IPS-18c (cell line): ENCODE data around the gene LARGE1.

Experiments used
- H3K4me3 ChIP-seq: 2 replicates; pipeline ENCODE4 v1.7.0; 2013; ENCODE audit warnings: low read depth, mild to moderate bottlenecking, low read length, moderate library complexity; ENCODE audit not compliant: insufficient read depth
- H3K9me3 ChIP-seq: one replicate; pipeline ENCODE4 v1.6.1; 2013; ENCODE audit warnings: mild to moderate bottlenecking, low read length, moderate library complexity; ENCODE audit not compliant: control insufficient read depth, insufficient read depth

Gene LARGE1

GRCh38 chr22:33819743-33820142, 100.5 kb downstream of the LARGE1 start:
- H3K4me3 ChIP-seq: no peak overlapping the region
- no peaks in the 10 kb centered on the region for H3K9me3 ChIP-seq

DNA sequence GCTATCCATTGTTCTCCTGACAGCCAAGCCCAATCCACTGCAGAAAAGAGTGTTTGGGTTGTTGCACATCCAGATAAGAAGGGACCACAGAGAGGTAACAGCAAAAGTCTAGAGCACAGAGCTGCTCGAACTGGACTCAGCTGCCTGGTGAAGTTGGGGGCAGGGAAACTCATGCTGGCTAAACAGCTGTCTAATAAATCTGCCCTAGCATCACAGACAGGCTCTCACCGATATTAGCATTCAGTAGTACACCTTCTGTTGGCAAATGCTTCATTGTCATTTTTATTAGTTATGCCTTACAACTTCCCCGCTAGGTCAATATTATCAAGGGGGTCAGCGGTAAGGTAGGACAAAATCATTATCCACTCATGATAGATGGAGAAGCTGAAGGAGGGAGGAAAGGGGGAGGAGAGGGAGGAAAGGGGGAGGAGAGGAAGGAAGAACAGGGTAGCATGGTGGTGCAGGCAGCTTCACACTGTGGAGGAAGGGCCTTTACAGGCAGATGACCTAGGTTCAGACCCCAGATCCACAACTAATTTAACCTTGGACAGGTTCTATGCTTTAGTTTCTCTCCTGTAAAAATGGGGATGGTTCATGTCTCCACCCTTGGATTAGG, 102.7 kb downstream of the LARGE1 start:
- Histone ChIP-seq H3K4me3 (no peak overlapping the region), H3K9me3 (no peaks in the 10 kb centered on the region)

GRCh38 chr22:33812360-33812977, 107.8 kb downstream of the LARGE1 start:
- Histone ChIP-seq H3K4me3 (no peak overlapping the region), H3K9me3 (no peaks in the 10 kb centered on the region)

- H3K4me3 ChIP-seq: no peak overlapping the region
- H3K9me3 ChIP-seq: no peaks in the 10 kb centered on the region
These were observed 108.6 kb downstream of the LARGE1 start for GRCh38 chr22:33811686-33812085.

GRCh38 chr22:33811208-33811607, 109.1 kb downstream of the LARGE1 start:
- no peak overlapping the region for H3K4me3 ChIP-seq
- no peaks in the 10 kb centered on the region for H3K9me3 ChIP-seq

- Histone ChIP-seq H3K9me3 (no peaks in the 10 kb centered on the region), H3K4me3 (no peak overlapping the region)
These were observed 112.8 kb downstream of the LARGE1 start for GRCh38 chr22:33807470-33807869.

DNA sequence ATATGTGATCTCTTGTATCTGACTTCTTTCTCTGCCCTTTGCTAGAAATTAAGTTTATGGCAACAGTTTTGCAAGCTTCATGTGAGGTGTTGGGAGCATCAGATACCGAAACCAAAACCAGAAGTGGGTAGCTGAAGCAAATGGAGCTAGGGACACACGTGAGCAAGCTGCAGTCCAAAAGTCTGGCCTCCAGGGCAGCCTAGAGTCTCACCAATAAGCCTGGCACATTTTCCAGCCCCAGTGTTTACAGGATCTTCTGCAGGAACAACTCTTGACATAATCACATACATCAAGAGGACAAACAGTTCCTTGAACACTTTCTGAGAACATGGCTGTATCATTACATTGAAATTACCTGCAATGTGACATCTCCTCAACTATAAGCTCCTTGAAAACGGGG, 114.1 kb downstream of the LARGE1 start:
- no peak overlapping the region for H3K4me3 ChIP-seq

DNA sequence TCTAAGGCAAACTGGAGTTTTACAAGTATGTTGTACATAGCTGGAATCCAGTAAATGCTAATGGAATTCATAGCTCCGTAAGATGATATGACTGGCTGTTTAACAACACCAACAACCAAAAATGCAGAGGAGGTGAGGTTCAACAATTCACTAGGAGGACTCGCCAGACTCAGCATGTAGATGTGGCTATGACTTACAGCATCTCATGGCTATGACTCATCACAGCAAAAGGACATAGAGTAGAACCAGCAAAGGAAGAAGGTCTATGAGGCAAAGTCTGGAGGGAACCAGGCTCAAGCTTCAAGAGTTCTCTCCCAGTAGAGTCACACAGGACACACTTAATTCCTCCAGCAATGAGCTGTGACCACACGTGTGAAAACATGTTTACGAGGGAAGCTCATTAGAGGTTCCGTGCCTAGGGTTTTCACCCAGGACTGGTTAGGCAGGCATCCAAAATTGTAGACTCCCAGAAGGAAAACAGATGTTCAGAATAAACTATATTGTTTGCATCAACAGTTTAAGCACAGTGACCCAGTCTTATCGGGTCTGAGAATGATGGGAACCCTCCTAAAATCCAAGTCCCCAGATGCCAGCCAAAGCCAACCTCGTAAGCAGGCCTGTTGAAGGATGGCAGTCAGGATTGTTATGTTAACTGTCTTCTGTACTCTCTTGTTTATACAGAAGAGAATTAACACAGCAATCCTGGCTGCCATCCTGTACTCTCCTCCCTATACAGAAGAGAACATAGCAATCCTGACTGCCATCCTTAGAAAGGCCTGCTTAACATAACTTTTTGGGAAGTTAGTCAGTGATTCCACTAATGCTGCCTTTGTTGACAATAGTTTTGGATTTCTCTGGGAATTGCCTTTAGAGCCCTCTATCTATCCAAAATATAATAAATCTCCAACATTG, 116.6 kb downstream of the LARGE1 start:
- Histone ChIP-seq H3K9me3 (peaks cover 2% of the 10 kb centered on the region), H3K4me3 (no peak overlapping the region)

More for the DNA sequence above, 114.1 kb downstream of the LARGE1 start:
- peaks cover 2% of the 10 kb centered on the region for H3K9me3 ChIP-seq

DNA sequence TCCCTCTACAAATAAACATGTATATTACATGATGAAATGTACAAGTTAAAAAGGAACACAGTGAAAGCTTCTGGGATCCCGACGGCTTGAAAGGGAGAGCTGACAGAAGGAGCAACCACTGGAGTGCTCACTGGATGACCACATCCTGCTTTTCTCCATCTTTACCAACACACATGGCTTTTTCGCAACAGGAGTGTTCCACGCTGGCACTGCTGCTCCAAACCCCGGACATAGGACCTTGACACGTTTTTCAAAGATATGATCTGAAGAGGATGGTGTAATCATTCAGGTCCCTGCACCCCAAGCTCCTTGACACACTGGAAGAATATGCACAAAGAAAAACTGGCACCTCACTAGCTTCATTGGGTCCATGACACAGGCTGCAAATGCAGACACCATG, 121.9 kb downstream of the LARGE1 start:
- H3K9me3 ChIP-seq: peaks cover 2% of the 10 kb centered on the region
- no peak overlapping the region for H3K4me3 ChIP-seq

- Histone ChIP-seq H3K4me3 (no peak overlapping the region), H3K9me3 (peaks cover 3% of the 10 kb centered on the region)
These were observed 123.8 kb downstream of the LARGE1 start for GRCh38 chr22:33796494-33796893.

GRCh38 chr22:33793475-33793874, 126.8 kb downstream of the LARGE1 start:
- peaks cover 8% of the 10 kb centered on the region for H3K9me3 ChIP-seq
- no peak overlapping the region for H3K4me3 ChIP-seq

- Histone ChIP-seq H3K4me3 (no peak overlapping the region), H3K9me3 (peaks cover 8% of the 10 kb centered on the region)
These were observed 127.4 kb downstream of the LARGE1 start for GRCh38 chr22:33792832-33793231.

DNA sequence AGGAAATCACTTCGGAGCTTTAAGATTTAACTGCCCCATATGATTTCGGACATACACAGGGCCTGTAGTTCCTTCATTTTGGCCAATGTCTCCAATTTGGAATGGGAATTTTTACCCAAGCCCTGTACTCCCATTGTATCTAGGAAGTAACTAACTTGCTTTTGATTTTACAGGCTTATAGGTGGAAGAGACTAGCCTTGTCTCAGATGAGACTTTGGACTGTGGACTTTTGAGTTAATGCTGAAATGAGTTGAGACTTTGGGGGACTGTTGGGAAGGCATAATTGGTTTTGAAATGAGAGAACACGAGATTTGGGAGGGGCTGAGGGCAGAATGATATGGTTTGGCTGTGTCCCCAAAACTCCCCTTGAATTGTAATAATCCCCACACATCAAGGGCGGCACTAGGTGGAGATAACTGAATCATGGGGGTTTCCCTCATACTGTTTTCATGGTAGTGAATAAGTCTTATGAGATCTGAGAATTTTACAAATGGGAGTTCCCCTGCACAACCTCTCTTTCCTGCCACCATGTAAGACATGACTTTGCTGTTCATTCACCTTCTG, 130.5 kb downstream of the LARGE1 start:
- peaks cover 8% of the 10 kb centered on the region for H3K9me3 ChIP-seq
- H3K4me3 ChIP-seq: no peak overlapping the region

DNA sequence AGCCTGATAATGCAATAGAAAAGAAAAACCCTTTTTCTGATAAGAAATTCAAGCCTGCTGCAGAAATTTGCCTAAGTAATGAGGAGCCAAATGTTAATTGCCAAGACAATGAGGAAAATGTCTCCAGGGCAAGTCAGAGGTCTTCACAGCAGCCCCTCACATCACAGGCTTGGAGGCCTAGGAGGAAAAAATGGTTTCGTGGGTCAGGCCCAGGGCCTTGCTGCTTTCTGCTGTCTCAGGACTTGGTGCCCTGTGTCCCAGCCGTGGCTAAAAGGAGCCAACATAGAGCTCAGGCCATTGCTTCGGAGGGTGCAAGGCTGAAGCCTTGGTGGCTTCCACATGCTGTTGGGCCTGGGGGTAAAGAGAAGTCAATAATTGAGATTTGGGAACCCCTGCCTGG, 131.3 kb downstream of the LARGE1 start:
- peaks cover 8% of the 10 kb centered on the region for H3K9me3 ChIP-seq
- H3K4me3 ChIP-seq: no peak overlapping the region; the same call in 1 of the 2 replicates

DNA sequence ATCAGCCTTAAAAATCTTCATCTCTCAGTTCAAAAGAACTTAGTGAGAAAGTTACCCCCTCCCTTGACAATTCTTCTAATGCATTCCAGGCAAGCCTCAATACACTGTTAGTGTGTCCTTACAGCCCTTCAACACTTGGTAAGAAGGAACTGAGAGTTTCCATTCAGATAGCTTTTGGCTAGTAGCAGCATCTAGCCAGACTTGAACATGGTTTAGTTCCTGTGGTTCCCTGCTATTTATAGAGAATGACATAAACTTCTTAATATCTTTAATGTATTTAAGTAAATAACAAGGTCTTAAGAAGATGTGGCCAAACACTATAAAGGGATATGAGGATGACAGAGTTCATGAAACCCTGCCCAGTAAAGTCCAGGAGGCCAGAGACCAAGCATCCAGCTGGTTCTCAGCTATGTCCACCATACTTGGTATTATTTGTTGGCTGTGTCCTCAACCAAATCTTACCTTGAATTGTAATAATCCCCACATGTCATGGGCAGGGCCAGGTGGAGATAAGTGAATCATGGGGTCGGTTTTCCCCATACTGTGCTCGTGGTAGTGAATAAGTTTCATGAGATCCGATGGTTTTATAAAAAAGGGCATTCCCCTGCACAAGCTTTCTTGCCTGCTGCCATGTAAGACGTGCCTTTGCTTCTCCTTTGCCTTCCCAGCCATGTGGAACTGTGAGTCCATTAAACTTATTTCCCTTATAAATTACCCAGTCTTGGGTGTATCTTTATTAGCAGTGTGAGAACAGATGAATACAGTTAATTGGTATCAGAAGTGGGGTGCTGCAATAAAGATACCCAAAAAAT, 132.4 kb downstream of the LARGE1 start:
- Histone ChIP-seq H3K9me3 (peaks cover 5% of the 10 kb centered on the region), H3K4me3 (no peak overlapping the region)

DNA sequence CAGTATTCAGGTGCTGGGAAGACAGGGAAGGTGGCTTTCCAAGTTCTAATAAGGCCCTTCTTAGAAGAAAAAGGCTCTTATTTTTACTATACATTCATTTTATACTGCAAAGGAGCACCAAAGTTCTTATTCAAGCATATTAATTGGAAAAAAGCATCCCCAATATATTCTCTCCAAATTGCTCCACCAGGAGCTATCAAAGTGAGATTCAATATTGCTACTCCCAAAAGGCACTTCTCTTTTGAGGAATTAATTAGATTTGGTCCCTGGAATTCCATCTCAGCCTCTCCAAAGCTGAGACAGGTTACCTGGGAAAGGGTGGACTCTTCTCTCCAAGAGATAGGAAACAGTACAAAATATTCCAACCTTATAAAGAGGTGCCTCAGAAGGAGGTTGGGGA, 134.1 kb downstream of the LARGE1 start:
- Histone ChIP-seq H3K9me3 (peaks cover 5% of the 10 kb centered on the region), H3K4me3 (no peak overlapping the region)
